DOHH2 (cell line): Measurements from ENCODE around the gene MRGPRD.

Experiments
- EZH2phosphoT487 ChIP-seq: fragments of 200-600 bp; sonication (generic); IDR thresholded peaks from 2 replicates; pipeline ENCODE4 v1.6.1; 2017; ENCODE audit warnings: borderline replicate concordance, mild to moderate bottlenecking, antibody characterized with exemption, low read length, moderate library complexity, mixed read lengths
- TF ChIP-seq, protein P1 (sequence below): fragments of 200-600 bp; sonication (generic); IDR thresholded peaks from one replicate; pipeline ENCODE4 v1.5.1; 2014; ENCODE audit warnings: antibody characterized with exemption, mild to moderate bottlenecking, low read depth, low read length; ENCODE audit not compliant: poor library complexity, severe bottlenecking

- TF ChIP-seq, protein P1, sequence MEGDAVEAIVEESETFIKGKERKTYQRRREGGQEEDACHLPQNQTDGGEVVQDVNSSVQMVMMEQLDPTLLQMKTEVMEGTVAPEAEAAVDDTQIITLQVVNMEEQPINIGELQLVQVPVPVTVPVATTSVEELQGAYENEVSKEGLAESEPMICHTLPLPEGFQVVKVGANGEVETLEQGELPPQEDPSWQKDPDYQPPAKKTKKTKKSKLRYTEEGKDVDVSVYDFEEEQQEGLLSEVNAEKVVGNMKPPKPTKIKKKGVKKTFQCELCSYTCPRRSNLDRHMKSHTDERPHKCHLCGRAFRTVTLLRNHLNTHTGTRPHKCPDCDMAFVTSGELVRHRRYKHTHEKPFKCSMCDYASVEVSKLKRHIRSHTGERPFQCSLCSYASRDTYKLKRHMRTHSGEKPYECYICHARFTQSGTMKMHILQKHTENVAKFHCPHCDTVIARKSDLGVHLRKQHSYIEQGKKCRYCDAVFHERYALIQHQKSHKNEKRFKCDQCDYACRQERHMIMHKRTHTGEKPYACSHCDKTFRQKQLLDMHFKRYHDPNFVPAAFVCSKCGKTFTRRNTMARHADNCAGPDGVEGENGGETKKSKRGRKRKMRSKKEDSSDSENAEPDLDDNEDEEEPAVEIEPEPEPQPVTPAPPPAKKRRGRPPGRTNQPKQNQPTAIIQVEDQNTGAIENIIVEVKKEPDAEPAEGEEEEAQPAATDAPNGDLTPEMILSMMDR: no peak
- TF ChIP-seq EZH2phosphoT487: no peak
Measured at GRCh38 chr11:69018924-69019323, 38.1 kb upstream of the MRGPRD start.
